Panc1 (cell line): ENCODE data around the gene TRAPPC5. TPM values are rescaled to one million over a fixed set of nuclear protein-coding genes. Genes with fewer than 3 reads are reported as not detected.

Source experiments
- ATAC-seq: fragments of 200-7000 bp; cut with Tn5 transposase; 2 replicates; pipeline ENCODE4 v1.9.1; 2020; ENCODE audit warnings: mild to moderate bottlenecking, moderate library complexity
- BruUV-seq: library from RNA; stranded (reverse); fragments of 400-500 nt; replicated peaks from 2 replicates; lab custom pipeline; 2021; lab: Mats Ljungman, UMichigan
- CTCF ChIA-PET: fragments of 300-600 bp; sonication (Branson Sonifier 250); formaldehyde crosslinking; loops from one replicate; lab custom pipeline; 2022; ENCODE audit warnings: antibody characterized with exemption; lab: Charles Lee
- POLR2A ChIA-PET: fragments of 300-600 bp; sonication (Branson Sonifier 250); formaldehyde crosslinking; loops from one replicate; lab custom pipeline; 2022; ENCODE audit warnings: antibody characterized with exemption; lab: Charles Lee
- DNase-seq: peaks from one replicate; pipeline ENCODE4 v3.0.0-alpha.2; 2010; ENCODE audit warnings: low read depth, low spot score
- H3K27ac ChIP-seq: 2 replicates; pipeline ENCODE4 v1.5.1; 2011; ENCODE audit warnings: mild to moderate bottlenecking, low read length, inconsistent platforms
- H3K27me3 ChIP-seq: fragments of 200-500 bp; sonication (Bioruptor generic); 2 replicates; pipeline ENCODE4 v1.6.0; 2014; ENCODE audit warnings: low read length, inconsistent platforms; ENCODE audit not compliant: control insufficient read depth, insufficient read depth
- H3K36me3 ChIP-seq: fragments of 200-500 bp; sonication (Bioruptor generic); 2 replicates; pipeline ENCODE4 v1.5.1; 2014; ENCODE audit warnings: inconsistent platforms, mild to moderate bottlenecking, low read length, moderate library complexity; ENCODE audit not compliant: control insufficient read depth, insufficient read depth
- H3K4me1 ChIP-seq: 2 replicates; pipeline ENCODE4 v1.5.1; 2011; ENCODE audit warnings: inconsistent platforms, mild to moderate bottlenecking, low read length, moderate library complexity; ENCODE audit not compliant: control insufficient read depth, insufficient read depth
- H3K4me3 ChIP-seq, 2 experiments: 2 replicates each; pipeline ENCODE4 v1.5.1; 2011 to 2012; ENCODE audit warnings: low read depth in 2 of 2, low read length in 2 of 2, mild to moderate bottlenecking in 2 of 2, inconsistent platforms in 1 of 2, moderate library complexity in 1 of 2
- H3K9me3 ChIP-seq: fragments of 200-500 bp; sonication (Bioruptor generic); 2 replicates; pipeline ENCODE4 v1.5.1; 2014; ENCODE audit warnings: low read depth, mild to moderate bottlenecking, inconsistent platforms, low read length, moderate library complexity; ENCODE audit not compliant: control insufficient read depth, insufficient read depth
- POLR2AphosphoS5 ChIP-seq: IDR thresholded peaks from 2 replicates; pipeline ENCODE4 v1.6.1; 2012; ENCODE audit warnings: mild to moderate bottlenecking, low read depth, low read length, moderate library complexity
- SIN3A ChIP-seq: IDR thresholded peaks from 2 replicates; pipeline ENCODE4 v1.6.1; 2012; ENCODE audit warnings: low read depth, mild to moderate bottlenecking, low read length, moderate library complexity, borderline replicate concordance; ENCODE audit not compliant: insufficient read depth
- TCF7L2 ChIP-seq: IDR thresholded peaks from 2 replicates; pipeline ENCODE4 v1.6.1; 2011; ENCODE audit warnings: mild to moderate bottlenecking, low read depth, low read length, inconsistent platforms
- in situ Hi-C: cut with HindIII; loops from 2 replicates; pipeline ENCODE4 v1.10.0; 2016; ENCODE audit warnings: low sequenced_read_pairs, low pct_unique_long_range_greater_than_20kb
- intact Hi-C: fragments of 100-400 bp; cut with micrococcal nuclease; formaldehyde crosslinking; loops from one replicate; pipeline ENCODE4 v1.10.0; 2022; ENCODE audit not compliant: unreplicated experiment
- total RNA-seq: library from RNA; stranded (reverse); gene quantifications from one replicate; pipeline ENCODE4 v1.2.1, GENCODE V29; 2021; ENCODE audit not compliant: unreplicated experiment
- TF ChIP-seq, protein P1 (sequence below): fragments of 450-650 bp; IDR thresholded peaks from 2 replicates; pipeline ENCODE4 v1.5.1; 2017; ENCODE audit warnings: mild to moderate bottlenecking
- TF ChIP-seq, protein P2 (sequence below), 2 experiments: IDR thresholded peaks; 2 replicates each; pipeline ENCODE4 v1.6.1; 2011 to 2012; ENCODE audit warnings: low read depth in 2 of 2, control low read depth in 1 of 2, low read length in 1 of 2, mild to moderate bottlenecking in 1 of 2, moderate library complexity in 1 of 2; ENCODE audit not compliant: insufficient read depth in 1 of 2

The TRAPPC5 gene
- total RNA-seq, 1 experiment from 2014 or later: 101 TPM

DNA sequence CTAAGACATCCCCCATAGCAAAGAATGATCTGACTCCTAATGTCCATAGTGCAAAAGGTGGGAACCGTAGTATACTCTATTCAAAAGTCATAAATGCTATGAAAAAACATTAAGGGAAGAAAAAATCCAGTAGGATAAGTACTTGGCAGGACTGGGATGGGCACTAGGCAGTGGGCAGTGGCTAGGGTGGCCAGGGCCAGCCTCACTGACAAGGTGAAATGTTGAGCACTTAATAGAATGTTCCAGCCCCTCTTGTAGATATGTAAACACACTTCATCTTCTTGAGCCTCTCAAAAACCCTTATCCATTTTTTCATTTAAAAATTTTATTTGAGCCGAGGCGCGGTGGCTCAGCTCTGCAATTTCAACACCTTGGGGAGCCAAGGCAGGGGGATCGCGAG lies 52.7 kb downstream of the TRAPPC5 start:
- no TSS peak for BruUV-seq
- Histone ChIP-seq H3K4me1 (no peaks in the 10 kb centered on the region), H3K27ac (no peak overlapping the region), H3K27me3 (no peaks in the 10 kb centered on the region; the same call in 1 of the 2 replicates), H3K9me3 (no peaks in the 10 kb centered on the region), H3K4me3 (no peak overlapping the region), H3K36me3 (no peaks in the 10 kb centered on the region)
- CTCF ChIA-PET: no interaction called here
- TF ChIP-seq SIN3A: no peak
- TF ChIP-seq, protein P1, sequence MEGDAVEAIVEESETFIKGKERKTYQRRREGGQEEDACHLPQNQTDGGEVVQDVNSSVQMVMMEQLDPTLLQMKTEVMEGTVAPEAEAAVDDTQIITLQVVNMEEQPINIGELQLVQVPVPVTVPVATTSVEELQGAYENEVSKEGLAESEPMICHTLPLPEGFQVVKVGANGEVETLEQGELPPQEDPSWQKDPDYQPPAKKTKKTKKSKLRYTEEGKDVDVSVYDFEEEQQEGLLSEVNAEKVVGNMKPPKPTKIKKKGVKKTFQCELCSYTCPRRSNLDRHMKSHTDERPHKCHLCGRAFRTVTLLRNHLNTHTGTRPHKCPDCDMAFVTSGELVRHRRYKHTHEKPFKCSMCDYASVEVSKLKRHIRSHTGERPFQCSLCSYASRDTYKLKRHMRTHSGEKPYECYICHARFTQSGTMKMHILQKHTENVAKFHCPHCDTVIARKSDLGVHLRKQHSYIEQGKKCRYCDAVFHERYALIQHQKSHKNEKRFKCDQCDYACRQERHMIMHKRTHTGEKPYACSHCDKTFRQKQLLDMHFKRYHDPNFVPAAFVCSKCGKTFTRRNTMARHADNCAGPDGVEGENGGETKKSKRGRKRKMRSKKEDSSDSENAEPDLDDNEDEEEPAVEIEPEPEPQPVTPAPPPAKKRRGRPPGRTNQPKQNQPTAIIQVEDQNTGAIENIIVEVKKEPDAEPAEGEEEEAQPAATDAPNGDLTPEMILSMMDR: no peak
- no peak for TF ChIP-seq TCF7L2
- TF ChIP-seq, protein P2, sequence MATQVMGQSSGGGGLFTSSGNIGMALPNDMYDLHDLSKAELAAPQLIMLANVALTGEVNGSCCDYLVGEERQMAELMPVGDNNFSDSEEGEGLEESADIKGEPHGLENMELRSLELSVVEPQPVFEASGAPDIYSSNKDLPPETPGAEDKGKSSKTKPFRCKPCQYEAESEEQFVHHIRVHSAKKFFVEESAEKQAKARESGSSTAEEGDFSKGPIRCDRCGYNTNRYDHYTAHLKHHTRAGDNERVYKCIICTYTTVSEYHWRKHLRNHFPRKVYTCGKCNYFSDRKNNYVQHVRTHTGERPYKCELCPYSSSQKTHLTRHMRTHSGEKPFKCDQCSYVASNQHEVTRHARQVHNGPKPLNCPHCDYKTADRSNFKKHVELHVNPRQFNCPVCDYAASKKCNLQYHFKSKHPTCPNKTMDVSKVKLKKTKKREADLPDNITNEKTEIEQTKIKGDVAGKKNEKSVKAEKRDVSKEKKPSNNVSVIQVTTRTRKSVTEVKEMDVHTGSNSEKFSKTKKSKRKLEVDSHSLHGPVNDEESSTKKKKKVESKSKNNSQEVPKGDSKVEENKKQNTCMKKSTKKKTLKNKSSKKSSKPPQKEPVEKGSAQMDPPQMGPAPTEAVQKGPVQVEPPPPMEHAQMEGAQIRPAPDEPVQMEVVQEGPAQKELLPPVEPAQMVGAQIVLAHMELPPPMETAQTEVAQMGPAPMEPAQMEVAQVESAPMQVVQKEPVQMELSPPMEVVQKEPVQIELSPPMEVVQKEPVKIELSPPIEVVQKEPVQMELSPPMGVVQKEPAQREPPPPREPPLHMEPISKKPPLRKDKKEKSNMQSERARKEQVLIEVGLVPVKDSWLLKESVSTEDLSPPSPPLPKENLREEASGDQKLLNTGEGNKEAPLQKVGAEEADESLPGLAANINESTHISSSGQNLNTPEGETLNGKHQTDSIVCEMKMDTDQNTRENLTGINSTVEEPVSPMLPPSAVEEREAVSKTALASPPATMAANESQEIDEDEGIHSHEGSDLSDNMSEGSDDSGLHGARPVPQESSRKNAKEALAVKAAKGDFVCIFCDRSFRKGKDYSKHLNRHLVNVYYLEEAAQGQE (IDR thresholded peaks at IDR 0.05; ENCODE audit: insufficient read depth in 1 of 2, low read depth in 2 of 2, low read length in 1 of 2): no peak
- no peak for TF ChIP-seq POLR2AphosphoS5
- no peak for DNase-seq
- ATAC-seq: no peak
- in situ Hi-C loops (no loop called here), intact Hi-C loops (no loop called here)
- POLR2A ChIA-PET: no interaction called here

DNA sequence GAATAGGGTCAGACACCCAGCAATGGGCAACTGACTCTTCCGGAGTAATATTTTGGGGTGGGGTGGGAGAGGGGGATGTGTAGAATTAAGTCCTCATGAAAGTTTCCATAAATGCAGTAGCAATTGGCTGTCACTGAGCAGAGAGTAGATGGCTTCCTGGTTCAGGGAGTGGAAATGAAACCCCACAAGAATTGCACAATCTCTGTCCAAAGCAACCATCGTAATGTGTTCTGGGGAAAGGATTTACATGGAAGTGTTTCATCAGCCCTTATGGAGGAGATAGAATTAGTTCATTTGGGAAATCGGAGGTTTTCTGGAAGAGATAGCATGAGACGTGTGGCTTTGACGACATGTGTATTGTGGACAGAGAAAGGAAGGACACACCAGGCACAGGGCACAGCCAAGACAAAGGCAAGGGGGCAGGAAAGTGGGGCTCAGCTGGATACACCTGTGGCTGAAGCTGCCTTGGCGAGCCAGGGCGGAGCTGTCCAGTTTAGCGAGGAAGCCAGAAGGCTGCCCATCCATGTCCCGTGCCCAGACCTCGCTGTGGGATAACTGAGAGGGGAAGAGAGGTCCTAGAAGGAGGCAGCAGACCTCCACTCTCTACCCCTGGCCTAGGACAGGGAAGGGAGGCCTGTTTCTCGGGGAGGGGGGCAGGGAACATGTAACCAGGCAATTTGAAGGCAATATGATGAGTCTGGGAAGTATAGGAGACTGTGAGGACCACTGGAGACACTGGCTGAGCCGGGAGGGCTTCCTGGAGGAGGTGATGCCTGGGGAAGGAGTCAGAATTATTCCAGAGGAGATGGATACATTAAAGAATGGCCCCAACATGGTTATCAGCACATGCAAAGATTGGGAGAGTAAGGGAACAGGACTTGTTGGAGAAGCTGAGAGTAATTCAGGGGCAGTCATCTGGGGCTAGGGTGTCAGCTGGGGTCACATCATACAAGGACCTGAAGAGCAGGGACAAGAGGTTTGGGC lies 53.9 kb downstream of the TRAPPC5 start:
- H3K36me3 ChIP-seq: no peaks in the 10 kb centered on the region
- no peaks in the 10 kb centered on the region; the same call in 1 of the 2 replicates for H3K27me3 ChIP-seq
- no peak for ATAC-seq
- POLR2A ChIA-PET: no interaction called here
- CTCF ChIA-PET: no interaction called here
- in situ Hi-C loops: no loop called here
- no peaks in the 10 kb centered on the region for H3K9me3 ChIP-seq
- no peak overlapping the region for H3K27ac ChIP-seq
- DNase-seq: no peak
- no TSS peak for BruUV-seq
- H3K4me3 ChIP-seq: no peak overlapping the region
- no peaks in the 10 kb centered on the region for H3K4me1 ChIP-seq
- TF ChIP-seq, protein P1: no peak
- TF ChIP-seq TCF7L2 (no peak), POLR2AphosphoS5 (no peak)
- intact Hi-C loops: no loop called here
